Activated T-cell treated with anti-CD3 and anti-CD28 coated beads, Interleukin-2, amount 50 U/mL, for 1 hour (primary cell): ENCODE results near the gene NTN1.
"Not testable (repeated sequence)": the region's sequence is repeated elsewhere in the genome, so short reads cannot be mapped to it uniquely, and the experiment has no call there.

Source experiments
- DNase-seq: peaks from one replicate; pipeline ENCODE4 v3.0.0-alpha.2; 2020

The NTN1 gene

GRCh38 chr17:9090641-9091096, 69.4 kb downstream of the NTN1 start:
- no peak for DNase-seq

GRCh38 chr17:9094193-9094592, 72.9 kb downstream of the NTN1 start:
- DNase-seq, result no peak

GRCh38 chr17:9095390-9095789, 74.1 kb downstream of the NTN1 start:
- DNase-seq, result no peak

GRCh38 chr17:9098242-9098825, 77.0 kb downstream of the NTN1 start:
- DNase-seq, result no peak

GRCh38 chr17:9101356-9101755, 80.0 kb downstream of the NTN1 start:
- DNase-seq, result no peak

- DNase-seq, result not testable (repeated sequence)
These were observed 81.9 kb downstream of the NTN1 start for GRCh38 chr17:9103193-9103592.

GRCh38 chr17:9104370-9105041, 83.2 kb downstream of the NTN1 start:
- DNase-seq, result no peak

GRCh38 chr17:9105068-9105868, 84.0 kb downstream of the NTN1 start:
- no peak for DNase-seq

GRCh38 chr17:9106278-9106677, 85.0 kb downstream of the NTN1 start:
- DNase-seq, result not testable (repeated sequence)

GRCh38 chr17:9107527-9107926, 86.2 kb downstream of the NTN1 start:
- DNase-seq, result no peak

GRCh38 chr17:9108146-9108545, 86.8 kb downstream of the NTN1 start:
- no peak for DNase-seq

GRCh38 chr17:9109933-9110332, 88.6 kb downstream of the NTN1 start:
- DNase-seq, result no peak

GRCh38 chr17:9110501-9110900, 89.2 kb downstream of the NTN1 start:
- no peak for DNase-seq

- peak; percentile 48 for DNase-seq
These were observed 94.2 kb downstream of the NTN1 start for GRCh38 chr17:9115214-9116191.

GRCh38 chr17:9116311-9116835, 95.1 kb downstream of the NTN1 start:
- no peak for DNase-seq

GRCh38 chr17:9116861-9117568, 95.7 kb downstream of the NTN1 start:
- DNase-seq, result no peak

- DNase-seq, result no peak
These were observed 99.2 kb downstream of the NTN1 start for GRCh38 chr17:9120471-9120870.

- DNase-seq, result no peak
These were observed 100.0 kb downstream of the NTN1 start for GRCh38 chr17:9121186-9121820.

GRCh38 chr17:9123594-9124553, 102.6 kb downstream of the NTN1 start:
- no peak for DNase-seq

- no peak for DNase-seq
These were observed 103.2 kb downstream of the NTN1 start for GRCh38 chr17:9124554-9124935.
